ENCODE measurements around the gene GBX2. TPM values are rescaled to one million over a fixed set of nuclear protein-coding genes. Genes with fewer than 3 reads are reported as not detected.

The GBX2 gene
- total and polyA plus RNA-seq, 2 of the 13 experiments (the other 11 are each of a cell fraction or from before 2014, with no cell fraction given): not detected

GRCh38 chr2:236117861-236118269, 50.3 kb downstream of the GBX2 start (continued):
- TF ChIP-seq GRHL1 (CRISPR knock-in tag; conservative IDR thresholded peaks at IDR 0.05) (no peak), POGK (CRISPR knock-in tag; conservative IDR thresholded peaks at IDR 0.05) (peak; percentile 76), ETV5 (CRISPR knock-in tag; IDR thresholded peaks at IDR 0.05; ENCODE audit: borderline replicate concordance) (peak; percentile 97), ZBTB25 (CRISPR knock-in tag; IDR thresholded peaks at IDR 0.05) (peak; percentile 56; the same call in 1 of the 2 replicates), JUN (CRISPR knock-in tag; IDR thresholded peaks at IDR 0.05) (no peak), ZNF101 (CRISPR knock-in tag; IDR thresholded peaks at IDR 0.05; ENCODE audit: borderline replicate concordance, low read depth) (no peak), ZNF615 (CRISPR knock-in tag; IDR thresholded peaks at IDR 0.05; ENCODE audit: borderline replicate concordance) (no peak), SNAPC5 (CRISPR knock-in tag; IDR thresholded peaks at IDR 0.05; ENCODE audit: borderline replicate concordance) (no peak), MIER3 (CRISPR knock-in tag; IDR thresholded peaks at IDR 0.05; ENCODE audit: borderline replicate concordance) (peak; percentile 92; the same call in 1 of the 2 replicates), ATF4 (CRISPR knock-in tag; IDR thresholded peaks at IDR 0.05) (peak in 1 of 2 experiments; percentile 88; a peak in 2 of 4 replicates), ZNF747 (CRISPR knock-in tag; IDR thresholded peaks at IDR 0.05; ENCODE audit: borderline replicate concordance) (peak; percentile 85; the same call in 1 of the 2 replicates), SIX4 (CRISPR knock-in tag; IDR thresholded peaks at IDR 0.05) (peak; percentile 94), NCOA2 (CRISPR knock-in tag; IDR thresholded peaks at IDR 0.05) (peak; percentile 96), ZNF326 (CRISPR knock-in tag; IDR thresholded peaks at IDR 0.05; ENCODE audit: borderline replicate concordance) (no peak), TBX3 (IDR thresholded peaks at IDR 0.05; ENCODE audit: borderline replicate concordance) (peak; percentile 99), CREM (IDR thresholded peaks at IDR 0.05) (peak; percentile 92), CREM (CRISPR knock-in tag; IDR thresholded peaks at IDR 0.05) (no peak), HNRNPK (IDR thresholded peaks at IDR 0.05; ENCODE audit: low read depth, low read length, poor library complexity, severe bottlenecking) (no peak), KAT8 (CRISPR knock-in tag; IDR thresholded peaks at IDR 0.05) (peak; percentile 74), TRIM22 (IDR thresholded peaks at IDR 0.05) (no peak), TRIM24 (CRISPR knock-in tag; IDR thresholded peaks at IDR 0.05) (no peak), PLRG1 (conservative IDR thresholded peaks at IDR 0.05) (no peak), ZNF761 (CRISPR knock-in tag; conservative IDR thresholded peaks at IDR 0.05) (0 out of 2 replicates have a peak, but pooled peaks have one; percentile 50), ZFYVE20 (CRISPR knock-in tag; IDR thresholded peaks at IDR 0.05; ENCODE audit: borderline replicate concordance, low read depth) (no peak)
